NT2/D1 (cell line): ENCODE measurements around the gene LIPH.

Source experiments
- SUZ12 ChIP-seq: IDR thresholded peaks from 2 replicates; pipeline ENCODE4 v1.6.1; 2011; ENCODE audit not compliant: insufficient read length, insufficient read depth; ENCODE audit errors: extremely low read depth
- YY1 ChIP-seq: IDR thresholded peaks from 2 replicates; pipeline ENCODE4 v1.6.1; 2011; ENCODE audit not compliant: insufficient read length, insufficient read depth
- ZNF274 ChIP-seq: IDR thresholded peaks from 2 replicates; pipeline ENCODE4 v1.6.1; 2011; ENCODE audit warnings: mild to moderate bottlenecking, low read depth, low read length

DNA sequence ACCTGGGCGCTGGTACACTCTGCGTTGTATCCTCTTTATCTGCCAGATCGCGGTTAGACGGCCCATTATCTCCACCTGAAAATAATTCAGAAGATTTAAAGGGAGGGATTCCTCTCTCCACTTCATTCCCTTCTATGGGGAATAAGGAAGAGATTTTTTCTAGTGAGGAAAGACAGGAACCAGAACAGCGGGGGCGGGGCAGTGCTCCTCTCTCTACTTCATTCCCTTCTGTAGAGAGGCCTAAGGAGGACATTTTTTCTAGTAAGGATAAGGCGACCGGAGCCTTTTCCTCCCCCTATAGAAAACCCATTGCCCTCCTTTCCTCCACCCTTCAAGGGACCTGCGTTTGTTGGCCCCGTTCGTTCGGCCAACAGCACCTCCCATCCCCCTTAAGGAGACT is 8.3 kb upstream of the LIPH start:
- no peak for TF ChIP-seq YY1
- TF ChIP-seq ZNF274: no peak
- TF ChIP-seq SUZ12: no peak
